ENCODE measurements around the gene PTBP1.

- TF ChIP-seq POLR2A (IDR thresholded peaks at IDR 0.05; ENCODE audit: low read length) (no peak), GATA1 (IDR thresholded peaks at IDR 0.05; ENCODE audit: low read depth, low read length) (no peak)
Measured at GRCh38 chr19:861141-861755, 64.0 kb downstream of the PTBP1 start.
